ENCODE data around the gene AMDHD2. TPM values are rescaled to one million over a fixed set of nuclear protein-coding genes. Genes with fewer than 3 reads are reported as not detected.

AMDHD2 gene
- total and polyA plus RNA-seq, 2 of the 13 experiments (the other 11 are each of a cell fraction or from before 2014, with no cell fraction given), result 33.5 to 39.1 TPM

DNA sequence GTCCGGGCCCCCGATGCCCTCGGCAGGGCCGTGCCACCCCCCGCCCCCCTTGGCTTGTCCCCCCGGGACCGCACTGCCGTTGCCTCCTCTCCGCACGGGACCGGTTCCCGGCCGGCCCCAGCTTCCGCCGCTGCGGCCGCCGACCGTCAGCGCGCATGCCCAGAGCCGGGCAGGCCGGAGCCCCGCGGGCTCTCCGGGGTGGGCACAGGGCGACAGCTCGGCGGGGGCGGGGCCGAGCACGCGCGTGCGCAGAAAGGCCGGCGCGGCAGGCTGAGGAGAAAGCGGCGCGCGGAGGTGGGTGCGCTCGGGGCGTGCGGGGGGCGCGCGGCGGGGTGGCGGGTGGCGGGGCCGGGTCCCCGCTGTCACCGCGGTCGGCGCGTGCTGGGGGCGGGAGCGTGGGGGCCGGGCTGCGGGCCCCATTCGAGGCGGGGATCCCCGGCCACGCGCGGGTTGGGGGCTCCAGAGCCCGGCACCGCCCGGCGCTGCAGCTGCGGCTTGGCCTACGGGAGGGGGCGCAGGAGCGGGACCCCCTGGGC lies 45.2 kb upstream of the AMDHD2 start, which contains the start of gene TBC1D24 (continued):
- TF ChIP-seq HNF1A (IDR thresholded peaks at IDR 0.05; ENCODE audit: low read depth) (no peak), HNF1A (CRISPR knock-in tag; IDR thresholded peaks at IDR 0.05; ENCODE audit: borderline replicate concordance) (no peak), PHF21A (CRISPR knock-in tag; IDR thresholded peaks at IDR 0.05) (peak; percentile 40; the same call in 1 of the 2 replicates), CTCF (CRISPR knock-in tag; IDR thresholded peaks at IDR 0.05) (no peak), POLR2G (IDR thresholded peaks at IDR 0.05; ENCODE audit: low read depth, low read length) (peak; percentile 61; the same call in 1 of the 2 replicates), POLR2A (IDR thresholded peaks at IDR 0.05; ENCODE audit: insufficient read depth in 1 of 2, low read depth in 2 of 2, low read length in 2 of 2) (peak in 1 of 2 experiments; percentile 50; a peak in 3 of 4 replicates), TBL1XR1 (IDR thresholded peaks at IDR 0.05; ENCODE audit: borderline replicate concordance, low read length, partially characterized antibody) (no peak), RBFOX2 (IDR thresholded peaks at IDR 0.05; ENCODE audit: low read depth, low read length) (peak; percentile 30), SP2 (CRISPR knock-in tag; IDR thresholded peaks at IDR 0.05) (no peak), BHLHE40 (IDR thresholded peaks at IDR 0.05; ENCODE audit: low read length) (peak; percentile 54; the same call in 1 of the 2 replicates)
